Stimulated activated CD4-positive, alpha-beta T cell treated with anti-CD3 and anti-CD28 coated beads, Interleukin-15, amount 100 ng/mL, for 1 hour (primary cell): Measurements from ENCODE around the gene PEX13.

Experiments
- DNase-seq, 2 donors: peaks; one replicate each; pipeline ENCODE4 v3.0.0-alpha.2; 2020; ENCODE audit warnings: low read depth in 1 of 2, low spot score in 1 of 2

PEX13 gene

DNA sequence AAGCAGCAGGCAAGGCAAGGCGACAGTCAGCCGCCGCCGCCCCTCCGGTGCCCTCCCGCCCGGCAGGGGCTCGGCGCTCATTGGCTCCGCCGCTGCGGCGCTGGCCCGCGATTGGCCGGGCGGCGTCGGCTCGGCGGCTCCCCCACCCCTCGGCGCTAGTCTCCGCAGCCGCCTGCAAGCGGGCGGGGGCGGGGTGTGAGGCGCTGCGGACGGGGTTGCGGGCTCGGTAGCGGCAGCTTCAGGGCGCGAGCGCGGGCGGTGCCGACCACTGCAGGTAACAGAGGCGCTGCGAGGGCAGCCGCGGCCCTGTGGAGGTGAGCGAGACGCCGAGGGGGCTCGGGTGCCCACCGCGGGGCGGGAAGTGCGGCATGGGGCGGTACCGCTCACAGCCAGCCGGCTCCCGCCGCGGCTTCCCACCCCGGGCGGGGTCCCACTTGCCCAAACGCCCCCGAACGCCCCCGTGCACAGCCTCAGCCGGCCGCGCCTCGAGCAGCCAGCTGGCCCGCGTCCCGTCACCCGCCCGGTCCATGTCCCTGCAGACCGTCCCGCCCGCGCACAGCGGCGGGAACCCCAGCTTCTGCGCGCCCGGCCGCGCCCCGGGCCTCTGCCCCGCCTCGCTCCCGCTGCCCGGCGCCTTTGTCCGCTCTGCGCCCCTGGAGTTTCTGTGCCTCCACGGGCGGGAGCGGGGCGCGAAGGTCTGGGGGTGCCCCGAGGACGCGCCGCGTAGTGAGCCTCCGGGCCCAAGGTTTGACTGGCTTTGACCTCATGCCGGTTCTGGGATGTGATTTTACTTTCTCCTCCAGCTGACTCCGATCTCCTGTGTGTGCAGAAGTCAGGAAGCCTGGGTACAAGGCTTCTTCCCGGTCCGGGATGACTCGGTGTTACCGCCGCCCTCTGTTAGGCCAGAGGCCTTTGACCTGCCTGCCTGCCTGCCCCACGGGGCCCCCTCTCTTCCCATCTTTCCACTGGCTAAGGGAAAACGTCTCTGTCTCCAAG is 48.5 kb downstream of the PEX13 start, which contains the start of gene SANBR:
TSS of gene SANBR (plus strand) at position 158 of the 996 bp plus-strand sequence. CDS start 4,480 bp downstream, outside the sequence.
- peak; percentile 72 to 78 for DNase-seq

DNA sequence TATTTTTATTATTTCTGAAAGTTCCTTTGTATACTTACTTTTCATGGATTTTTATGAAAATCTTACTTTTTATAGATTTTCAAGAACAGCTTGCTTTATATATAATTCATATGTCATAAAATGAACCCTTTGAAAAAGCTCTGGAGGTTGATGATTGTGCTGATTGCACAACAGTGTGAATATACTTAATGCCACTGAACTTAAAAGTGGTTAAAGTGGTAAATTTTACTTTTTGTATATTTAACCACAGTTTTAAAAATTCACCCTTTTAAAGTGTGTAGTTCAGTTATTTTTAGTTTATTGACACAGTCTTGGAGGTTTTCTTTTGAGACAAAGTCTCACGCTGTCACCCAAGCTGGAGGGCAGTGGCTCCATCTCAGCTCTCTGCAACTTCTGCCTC is 56.6 kb downstream of the PEX13 start:
- DNase-seq = no peak

GRCh38 chr2:61085883-61086282 is 68.4 kb downstream of the PEX13 start:
- DNase-seq = no peak

DNA sequence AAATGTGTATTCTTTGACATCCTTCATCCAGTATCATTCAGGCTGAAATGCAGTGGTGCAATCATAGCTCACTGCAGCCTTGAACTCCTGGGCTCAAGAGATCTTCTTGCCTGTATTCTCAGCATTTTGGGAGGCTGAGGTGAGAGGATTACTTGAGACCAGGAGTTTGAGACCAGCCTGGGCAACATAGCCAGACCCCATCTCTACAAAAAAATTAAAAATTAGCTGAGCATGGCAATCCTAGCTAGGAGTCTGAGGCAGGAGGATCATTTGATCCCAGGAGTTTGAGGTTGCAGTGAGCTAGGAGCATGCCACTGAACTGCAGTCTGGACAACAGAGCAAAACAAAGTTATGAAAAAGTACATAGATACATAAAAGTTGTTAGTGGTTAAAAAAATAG is 72.3 kb downstream of the PEX13 start:
- DNase-seq = no peak

DNA sequence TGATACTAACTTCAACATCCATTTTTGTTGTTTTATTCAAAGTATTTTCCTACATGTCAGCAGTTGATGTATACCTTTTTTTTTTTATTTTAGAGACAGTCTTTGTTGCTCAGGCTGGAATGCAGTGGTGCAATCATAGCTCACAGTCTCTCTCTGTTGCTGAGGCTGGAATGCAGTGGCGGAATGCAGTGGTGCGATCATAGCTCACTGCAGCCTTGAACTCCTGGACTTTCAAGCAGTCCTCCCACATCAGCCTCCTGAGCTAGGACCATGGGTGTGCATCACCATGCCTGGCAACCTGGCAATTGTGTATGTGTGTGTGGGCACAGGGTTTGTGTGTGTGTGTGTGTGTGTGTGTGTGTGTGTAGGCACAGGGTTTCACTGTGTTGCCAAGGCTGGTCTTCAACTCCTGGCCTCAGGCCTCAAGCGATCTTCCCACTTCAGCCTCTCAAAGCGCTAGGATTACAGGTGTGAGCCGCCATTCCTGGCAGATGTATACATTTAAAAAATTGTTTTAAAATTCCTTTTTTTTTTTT is 72.9 kb downstream of the PEX13 start:
- DNase-seq = no peak

DNA sequence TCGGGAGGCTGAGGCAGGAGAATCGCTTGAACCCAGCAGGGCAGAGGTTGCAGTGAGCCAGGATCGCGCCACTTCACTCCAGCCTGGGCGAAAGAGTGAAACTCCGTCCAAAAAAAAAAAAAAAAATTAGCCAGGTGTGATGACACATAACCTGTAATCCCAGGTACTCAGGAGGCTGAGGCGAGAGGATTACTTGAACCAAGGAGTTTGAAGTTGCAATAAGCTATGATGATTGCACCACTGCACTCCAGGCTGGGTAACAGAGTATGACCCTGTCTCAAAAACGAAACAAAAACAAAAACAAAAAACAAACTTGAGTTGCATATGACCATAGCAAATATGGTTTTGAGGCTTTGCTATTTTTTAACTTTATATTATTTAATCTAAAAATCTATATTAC is 74.0 kb downstream of the PEX13 start:
- DNase-seq = no peak

GRCh38 chr2:61096438-61096837 is 78.9 kb downstream of the PEX13 start:
- DNase-seq = no peak

GRCh38 chr2:61100801-61101200 is 83.3 kb downstream of the PEX13 start:
- DNase-seq = no peak
